ENCODE data around the gene WDR76.

GRCh38 chr15:43808960-43809678, 17.7 kb upstream of the WDR76 start:
- no peak for TF ChIP-seq CTCF (conservative IDR thresholded peaks at IDR 0.05)
- TF ChIP-seq EZH2 (IDR thresholded peaks at IDR 0.05; ENCODE audit: low read depth): no peak

Data from PC-9 (cell line).